Measurements from ENCODE around the gene COL6A3. TPM values are rescaled to one million over a fixed set of nuclear protein-coding genes. Genes with fewer than 3 reads are reported as not detected.
A peak's percentile ranks its signal among the peaks of the same experiment; 100 is the strongest.

The COL6A3 gene
- polyA plus RNA-seq, 1 donor (not counting 4 experiments of a cell fraction or from before 2014, with no cell fraction given) = not detected

DNA sequence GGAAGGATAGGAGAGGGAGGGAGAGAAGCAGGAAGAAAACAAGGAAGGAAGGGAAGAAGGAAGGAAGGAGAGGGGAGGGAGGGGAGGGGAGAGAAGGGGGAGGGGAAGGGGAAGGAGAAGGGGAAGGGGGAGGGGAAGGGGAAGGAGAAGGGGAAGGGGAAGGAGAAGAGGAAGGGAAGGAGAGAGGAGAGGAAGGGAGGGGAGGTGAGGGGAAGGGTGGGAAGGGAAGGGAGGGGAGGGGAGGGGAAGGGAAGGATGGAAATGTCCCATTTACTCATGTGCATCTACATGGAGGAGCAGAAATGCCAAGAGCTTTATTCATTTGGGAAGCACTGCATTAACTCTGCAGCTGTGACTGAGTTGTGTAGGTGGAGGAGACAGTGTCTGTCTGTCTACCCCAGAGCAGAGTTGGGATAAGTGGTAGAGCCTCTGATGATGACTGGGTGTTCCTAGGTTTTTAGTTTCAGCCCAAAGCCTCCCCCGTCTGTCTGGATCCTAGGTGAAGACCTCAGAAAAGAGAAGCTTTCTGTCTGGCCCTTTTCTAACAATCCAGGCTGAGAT is 131.3 kb downstream of the COL6A3 start:
- no peak overlapping the region for H3K27ac ChIP-seq (ENCODE audit: control insufficient read depth, insufficient read depth, low read length)
- H3K4me3 ChIP-seq (ENCODE audit: control insufficient read depth in 2 of 3, extremely low read depth in 1 of 3, insufficient read depth in 2 of 3, low read depth in 1 of 3, low read length in 3 of 3) = no peak overlapping the region
- no peaks in the 10 kb centered on the region for H3K4me1 ChIP-seq (ENCODE audit: control insufficient read depth, extremely low read depth, insufficient read depth, low read length)
- peaks cover 8% of the 10 kb centered on the region for H3K27me3 ChIP-seq (ENCODE audit: control insufficient read depth, extremely low read depth, insufficient read depth, low read length)
- H3K4me2 ChIP-seq (ENCODE audit: control insufficient read depth, extremely low read depth, insufficient read depth, low read depth, low read length) = no peak overlapping the region
- TF ChIP-seq EZH2 (IDR thresholded peaks at IDR 0.05; ENCODE audit: low read length) = no peak
- TF ChIP-seq, protein P1, sequence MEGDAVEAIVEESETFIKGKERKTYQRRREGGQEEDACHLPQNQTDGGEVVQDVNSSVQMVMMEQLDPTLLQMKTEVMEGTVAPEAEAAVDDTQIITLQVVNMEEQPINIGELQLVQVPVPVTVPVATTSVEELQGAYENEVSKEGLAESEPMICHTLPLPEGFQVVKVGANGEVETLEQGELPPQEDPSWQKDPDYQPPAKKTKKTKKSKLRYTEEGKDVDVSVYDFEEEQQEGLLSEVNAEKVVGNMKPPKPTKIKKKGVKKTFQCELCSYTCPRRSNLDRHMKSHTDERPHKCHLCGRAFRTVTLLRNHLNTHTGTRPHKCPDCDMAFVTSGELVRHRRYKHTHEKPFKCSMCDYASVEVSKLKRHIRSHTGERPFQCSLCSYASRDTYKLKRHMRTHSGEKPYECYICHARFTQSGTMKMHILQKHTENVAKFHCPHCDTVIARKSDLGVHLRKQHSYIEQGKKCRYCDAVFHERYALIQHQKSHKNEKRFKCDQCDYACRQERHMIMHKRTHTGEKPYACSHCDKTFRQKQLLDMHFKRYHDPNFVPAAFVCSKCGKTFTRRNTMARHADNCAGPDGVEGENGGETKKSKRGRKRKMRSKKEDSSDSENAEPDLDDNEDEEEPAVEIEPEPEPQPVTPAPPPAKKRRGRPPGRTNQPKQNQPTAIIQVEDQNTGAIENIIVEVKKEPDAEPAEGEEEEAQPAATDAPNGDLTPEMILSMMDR (optimal IDR thresholded peaks at IDR 0.05 in 1 of 3, IDR thresholded peaks at IDR 0.05 in 1 of 3, conservative IDR thresholded peaks at IDR 0.05 in 1 of 3; ENCODE audit: extremely low read depth in 1 of 3, insufficient read depth in 2 of 3, low read length in 3 of 3) = no peak
- H3K9ac ChIP-seq (ENCODE audit: control insufficient read depth, extremely low read depth, insufficient read depth, low read length) = no peak overlapping the region
- FAIRE-seq (no peak), DNase-seq (ENCODE audit: low read depth, low spot score) (no peak)
- no peak overlapping the region for H2AFZ ChIP-seq (ENCODE audit: control insufficient read depth, low read length)
- dilution Hi-C loops (cut with MboI; ENCODE audit: extremely low pct_ligation_motif_present, low sequenced_read_pairs) = no loop called here
- H3K9me3 ChIP-seq (ENCODE audit: control insufficient read depth, low read depth, low read length) = no peaks in the 10 kb centered on the region
- no peaks in the 10 kb centered on the region for H4K20me1 ChIP-seq (ENCODE audit: control insufficient read depth, extremely low read depth, insufficient read depth, low read length)
- no peaks in the 10 kb centered on the region for H3K36me3 ChIP-seq (ENCODE audit: control insufficient read depth in 2 of 2, extremely low read depth in 1 of 2, insufficient read depth in 2 of 2, low read length in 2 of 2)
- H3K9me1 ChIP-seq (ENCODE audit: control insufficient read depth, extremely low read depth, insufficient read depth, low read length) = no peaks in the 10 kb centered on the region
- no peaks in the 10 kb centered on the region for H3K79me2 ChIP-seq (ENCODE audit: control insufficient read depth, insufficient read depth, low read length)

DNA sequence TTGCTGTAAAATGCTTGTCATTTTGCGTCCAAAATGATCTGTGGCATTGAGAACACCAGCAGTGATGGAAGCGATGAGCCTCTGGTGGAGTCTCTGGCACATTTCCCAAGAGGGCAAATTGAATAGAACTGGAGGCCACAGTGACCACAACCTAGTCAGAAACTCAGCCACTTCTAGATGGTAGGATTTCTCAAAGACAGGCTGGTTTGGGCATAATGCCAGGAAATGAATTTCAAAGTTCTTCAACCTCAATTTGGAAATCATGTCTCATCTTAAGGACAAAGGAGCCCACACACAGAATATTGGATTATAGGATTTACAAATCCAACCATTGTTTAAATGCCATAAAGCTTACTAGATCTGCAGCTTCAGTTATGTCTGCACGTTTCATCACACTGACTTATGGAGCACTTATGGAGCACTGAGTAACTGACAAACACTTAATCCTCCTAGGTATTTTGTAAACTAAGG is 132.1 kb downstream of the COL6A3 start:
- H3K9ac ChIP-seq (ENCODE audit: control insufficient read depth, extremely low read depth, insufficient read depth, low read length) = no peak overlapping the region

More for the DNA sequence above, 132.1 kb downstream of the COL6A3 start:
- Histone ChIP-seq H3K79me2 (ENCODE audit: control insufficient read depth, insufficient read depth, low read length) (no peaks in the 10 kb centered on the region), H3K9me3 (ENCODE audit: control insufficient read depth, low read depth, low read length) (no peaks in the 10 kb centered on the region), H2AFZ (ENCODE audit: control insufficient read depth, low read length) (no peak overlapping the region), H3K9me1 (ENCODE audit: control insufficient read depth, extremely low read depth, insufficient read depth, low read length) (no peaks in the 10 kb centered on the region), H3K4me1 (ENCODE audit: control insufficient read depth, extremely low read depth, insufficient read depth, low read length) (no peaks in the 10 kb centered on the region), H3K27ac (ENCODE audit: control insufficient read depth, insufficient read depth, low read length) (no peak overlapping the region), H3K27me3 (ENCODE audit: control insufficient read depth, extremely low read depth, insufficient read depth, low read length) (peaks cover 8% of the 10 kb centered on the region), H4K20me1 (ENCODE audit: control insufficient read depth, extremely low read depth, insufficient read depth, low read length) (no peaks in the 10 kb centered on the region), H3K4me2 (ENCODE audit: control insufficient read depth, extremely low read depth, insufficient read depth, low read depth, low read length) (no peak overlapping the region), H3K4me3 (ENCODE audit: control insufficient read depth in 2 of 3, extremely low read depth in 1 of 3, insufficient read depth in 2 of 3, low read depth in 1 of 3, low read length in 3 of 3) (no peak overlapping the region), H3K36me3 (ENCODE audit: control insufficient read depth in 2 of 2, extremely low read depth in 1 of 2, insufficient read depth in 2 of 2, low read length in 2 of 2) (no peaks in the 10 kb centered on the region)
- DNase-seq (ENCODE audit: low read depth, low spot score) = no peak
- dilution Hi-C loops (cut with MboI; ENCODE audit: extremely low pct_ligation_motif_present, low sequenced_read_pairs) = no loop called here
- TF ChIP-seq, protein P1 (optimal IDR thresholded peaks at IDR 0.05 in 1 of 3, IDR thresholded peaks at IDR 0.05 in 1 of 3, conservative IDR thresholded peaks at IDR 0.05 in 1 of 3; ENCODE audit: extremely low read depth in 1 of 3, insufficient read depth in 2 of 3, low read length in 3 of 3) = no peak
- no peak for TF ChIP-seq EZH2 (IDR thresholded peaks at IDR 0.05; ENCODE audit: low read length)
- peak; percentile 9 for FAIRE-seq
